GM23338 (cell line): ENCODE results near the gene ZSCAN9. TPM values are rescaled to one million over a fixed set of nuclear protein-coding genes. Genes with fewer than 3 reads are reported as not detected.

ENCODE experiments used
- ATAC-seq: fragments of 200-7000 bp; cut with Tn5 transposase; 3 replicates; pipeline ENCODE4 v1.9.1; 2020
- DNase-seq: peaks from one replicate; pipeline ENCODE4 v3.0.0-alpha.2; 2015; ENCODE audit warnings: low spot score
- H2AFZ ChIP-seq: fragments of 200-600 bp; sonication (generic); 2 replicates; pipeline ENCODE4 v1.8.0; 2016; ENCODE audit warnings: antibody characterized with exemption, mild to moderate bottlenecking, moderate library complexity
- H3F3A ChIP-seq: fragments of 200-600 bp; sonication (generic); replicated peaks from 2 replicates; pipeline ENCODE4 v1.8.0; 2017; ENCODE audit warnings: antibody characterized with exemption, mixed run types, low read depth
- H3K27ac ChIP-seq: fragments of 200-600 bp; sonication (generic); 2 replicates; pipeline ENCODE4 v1.6.1; 2016; ENCODE audit warnings: low read depth
- H3K27me3 ChIP-seq: fragments of 200-600 bp; sonication (generic); 2 replicates; pipeline ENCODE4 v1.8.0; 2016; ENCODE audit warnings: mild to moderate bottlenecking, mixed run types, moderate library complexity; ENCODE audit not compliant: insufficient read depth
- H3K36me3 ChIP-seq: fragments of 200-600 bp; sonication (generic); 2 replicates; pipeline ENCODE4 v1.8.0; 2016; ENCODE audit warnings: mild to moderate bottlenecking; ENCODE audit not compliant: insufficient read depth
- H3K4me1 ChIP-seq: fragments of 200-600 bp; sonication (generic); 2 replicates; pipeline ENCODE4 v1.8.0; 2016; ENCODE audit warnings: mild to moderate bottlenecking, moderate library complexity; ENCODE audit not compliant: insufficient read depth
- H3K4me2 ChIP-seq: fragments of 200-600 bp; sonication (generic); 2 replicates; pipeline ENCODE4 v1.7.1; 2017; ENCODE audit warnings: mixed run types
- H3K4me3 ChIP-seq: fragments of 200-600 bp; sonication (generic); 2 replicates; pipeline ENCODE4 v1.6.1; 2016; ENCODE audit warnings: mixed run types
- H3K79me2 ChIP-seq: fragments of 200-600 bp; sonication (generic); replicated peaks from 2 replicates; pipeline ENCODE4 v1.8.0; 2017; ENCODE audit warnings: mild to moderate bottlenecking; ENCODE audit not compliant: insufficient read depth
- H3K9me2 ChIP-seq: fragments of 200-600 bp; sonication (generic); 2 replicates; pipeline ENCODE4 v1.8.0; 2017; ENCODE audit not compliant: insufficient read depth
- H4K20me1 ChIP-seq: fragments of 200-600 bp; sonication (generic); replicated peaks from 2 replicates; pipeline ENCODE4 v1.8.0; 2017; ENCODE audit warnings: mild to moderate bottlenecking; ENCODE audit not compliant: insufficient read depth
- H3K27ac Mint-ChIP-seq: 2 replicates; pipeline ENCODE4 v1.8.0; 2020; ENCODE audit warnings: inconsistent platforms, mild to moderate bottlenecking, moderate library complexity, mixed read lengths
- H3K27me3 Mint-ChIP-seq: 3 replicates; pipeline ENCODE4 v1.8.0; 2022; ENCODE audit warnings: low read depth, mild to moderate bottlenecking, moderate library complexity, mixed read lengths, inconsistent platforms; ENCODE audit not compliant: insufficient read depth, poor library complexity
- H3K36me3 Mint-ChIP-seq: 3 replicates; pipeline ENCODE4 v1.8.0; 2021; ENCODE audit warnings: low read depth, mild to moderate bottlenecking, inconsistent platforms, moderate library complexity, mixed read lengths
- H3K4me1 Mint-ChIP-seq: 3 replicates; pipeline ENCODE4 v1.8.0; 2020; ENCODE audit warnings: mild to moderate bottlenecking, inconsistent platforms, mixed read lengths
- H3K4me3 Mint-ChIP-seq: 3 replicates; pipeline ENCODE4 v1.8.0; 2021; ENCODE audit warnings: moderate library complexity, mild to moderate bottlenecking, inconsistent platforms, mixed read lengths
- H3K9me3 Mint-ChIP-seq: 3 replicates; pipeline ENCODE4 v1.8.0; 2020; ENCODE audit warnings: moderate library complexity, mild to moderate bottlenecking, inconsistent platforms, mixed read lengths
- CREB1 ChIP-seq: fragments of 250-450 bp; sonication (Bioruptor Pico); IDR thresholded peaks from 2 replicates; pipeline ENCODE4 v1.5.0; 2020; ENCODE audit warnings: low read depth, mild to moderate bottlenecking, moderate library complexity
- EZH2 ChIP-seq: fragments of 200-600 bp; sonication (generic); IDR thresholded peaks from one replicate; pipeline ENCODE4 v1.8.0; 2017; ENCODE audit warnings: antibody characterized with exemption, mild to moderate bottlenecking, low read depth; ENCODE audit not compliant: unreplicated experiment
- EZH2phosphoT487 ChIP-seq: fragments of 200-600 bp; sonication (generic); IDR thresholded peaks from one replicate; pipeline ENCODE4 v1.8.1; 2018; ENCODE audit warnings: antibody characterized with exemption; ENCODE audit not compliant: unreplicated experiment
- JUNB ChIP-seq: IDR thresholded peaks from one replicate; pipeline ENCODE4 v1.6.1; 2016; ENCODE audit warnings: antibody characterized with exemption; ENCODE audit not compliant: unreplicated experiment
- STAT1 ChIP-seq: IDR thresholded peaks from one replicate; pipeline ENCODE4 v1.6.1; 2016; ENCODE audit warnings: antibody characterized with exemption; ENCODE audit not compliant: unreplicated experiment
- polyA plus RNA-seq: library from polyadenylated mRNA; unstranded; fragments of >200 nt; fragmentation: Nextera tagmentation; extraction: Ambion mirVana; gene quantifications from 2 replicates; pipeline ENCODE4 v1.2.1, GENCODE V29; 2016
- total RNA-seq: library from RNA; depleted of rRNA; stranded (reverse); fragments of >200 nt; shearing (Covaris generic); gene quantifications from 2 replicates; pipeline ENCODE4 v1.2.3, GENCODE V29; 2014
- TF ChIP-seq, protein P1 (sequence below): IDR thresholded peaks from 2 replicates; pipeline ENCODE4 v1.6.1; 2016; ENCODE audit warnings: antibody characterized with exemption

The ZSCAN9 gene
- total and polyA plus RNA-seq, 2 experiments from 2014 or later: 10.0 to 10.9 TPM

DNA sequence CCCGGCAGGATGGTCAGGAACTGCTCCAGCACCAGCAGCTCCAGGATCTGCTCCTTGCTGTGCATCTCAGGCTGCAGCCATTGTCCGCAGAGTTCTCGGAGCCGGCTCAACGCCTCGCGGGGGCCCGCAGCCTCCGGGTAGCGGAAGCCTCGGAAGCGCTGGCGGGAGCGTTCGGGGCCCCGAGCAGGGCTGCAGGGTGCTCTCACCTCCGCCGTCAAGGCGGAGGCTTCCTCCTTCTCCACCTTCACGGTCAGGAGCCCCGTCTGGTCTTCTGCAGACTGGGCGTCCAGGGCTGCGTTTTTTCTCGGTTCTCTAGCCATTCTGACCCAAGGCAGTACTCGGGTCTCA lies 26.6 kb downstream of the ZSCAN9 start:
- H3K4me1 Mint-ChIP-seq: peaks cover 11% of the 10 kb centered on the region
- H3K4me2 ChIP-seq: peak overlapping the region; percentile 95
- peak overlapping the region; percentile 99 for H3K4me3 Mint-ChIP-seq
- peaks cover 16% of the 10 kb centered on the region for H3K79me2 ChIP-seq
- H3K9me2 ChIP-seq: no peaks in the 10 kb centered on the region
- H2AFZ ChIP-seq: peak overlapping the region; percentile 97
- no peak for TF ChIP-seq STAT1
- TF ChIP-seq CREB1 (CRISPR knock-in tag): no peak
- TF ChIP-seq, protein P1, sequence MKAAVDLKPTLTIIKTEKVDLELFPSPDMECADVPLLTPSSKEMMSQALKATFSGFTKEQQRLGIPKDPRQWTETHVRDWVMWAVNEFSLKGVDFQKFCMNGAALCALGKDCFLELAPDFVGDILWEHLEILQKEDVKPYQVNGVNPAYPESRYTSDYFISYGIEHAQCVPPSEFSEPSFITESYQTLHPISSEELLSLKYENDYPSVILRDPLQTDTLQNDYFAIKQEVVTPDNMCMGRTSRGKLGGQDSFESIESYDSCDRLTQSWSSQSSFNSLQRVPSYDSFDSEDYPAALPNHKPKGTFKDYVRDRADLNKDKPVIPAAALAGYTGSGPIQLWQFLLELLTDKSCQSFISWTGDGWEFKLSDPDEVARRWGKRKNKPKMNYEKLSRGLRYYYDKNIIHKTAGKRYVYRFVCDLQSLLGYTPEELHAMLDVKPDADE: no peak
- peaks cover 11% of the 10 kb centered on the region for H3K4me1 ChIP-seq
- peak overlapping the region; percentile 93 for H3K4me3 ChIP-seq
- ATAC-seq: peak; percentile 68
- no peaks in the 10 kb centered on the region for H4K20me1 ChIP-seq
- H3K36me3 Mint-ChIP-seq: peaks cover 14% of the 10 kb centered on the region; the same call in 2 of the 3 replicates
- peaks cover 10% of the 10 kb centered on the region for H3K27me3 Mint-ChIP-seq
- H3K36me3 ChIP-seq: peaks cover 8% of the 10 kb centered on the region
- 0 out of 2 replicates have a peak overlapping the region, but pooled peaks have one; percentile 36 for H3K27ac ChIP-seq
- no peaks in the 10 kb centered on the region for H3F3A ChIP-seq
- peak; percentile 53 for DNase-seq
- peak overlapping the region; percentile 93 for H3K27ac Mint-ChIP-seq
- no peaks in the 10 kb centered on the region for H3K9me3 Mint-ChIP-seq
- H3K27me3 ChIP-seq: 0 out of 2 replicates have a peak, but pooled peaks cover 10% of the 10 kb centered on the region

DNA sequence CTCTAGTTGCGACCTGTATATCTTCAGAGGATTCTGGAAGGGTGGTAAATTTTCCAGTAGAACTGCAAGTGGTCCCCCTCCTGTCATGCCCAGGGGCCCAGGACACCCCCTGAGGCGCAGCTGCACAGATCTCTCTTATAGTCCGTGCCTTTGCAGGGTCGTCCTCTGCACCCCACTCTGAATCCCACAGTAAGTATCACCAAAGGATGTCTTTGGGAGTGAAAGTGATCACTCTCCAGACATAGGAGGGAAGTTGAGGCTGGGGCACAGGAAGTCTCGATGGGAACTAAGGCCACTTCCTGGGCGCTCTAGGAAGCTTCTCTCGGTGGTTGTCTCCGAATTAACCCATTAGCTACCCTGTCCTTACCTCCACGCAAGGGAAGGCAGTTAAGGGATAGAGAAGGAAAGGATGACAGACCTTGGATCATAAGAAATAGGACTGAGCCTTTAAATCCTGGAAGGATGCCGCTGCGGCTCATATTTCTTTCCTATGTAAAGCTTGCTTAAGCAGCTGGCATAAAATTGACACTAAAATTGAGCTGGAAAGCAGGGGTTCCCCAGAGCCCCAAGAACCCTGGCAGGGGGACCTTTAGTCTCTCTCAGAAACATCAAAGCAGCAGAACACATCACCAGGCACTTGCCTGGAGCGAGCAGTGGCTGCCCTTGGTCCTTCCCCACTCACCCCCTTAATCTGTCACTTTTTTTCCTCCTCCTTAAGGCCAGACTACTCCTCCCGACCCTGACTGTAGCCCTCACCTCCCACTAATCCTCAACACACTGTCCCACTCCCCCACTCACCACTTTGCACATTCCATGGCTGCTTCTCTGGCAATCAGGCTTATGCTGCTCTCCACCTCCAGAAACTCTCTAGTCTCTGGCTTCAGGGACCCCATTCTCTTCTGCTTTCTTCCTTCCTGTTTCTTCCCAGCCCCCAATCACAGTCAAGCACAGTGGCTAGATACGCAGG lies 27.2 kb downstream of the ZSCAN9 start, which contains the start of gene ZKSCAN4:
Gene ZKSCAN4 (minus strand): TSS at position 261 of the 967 bp plus-strand sequence. CDS start 289 bp downstream, outside the sequence.
- Histone ChIP-seq H3F3A (no peaks in the 10 kb centered on the region), H3K4me1 (peaks cover 11% of the 10 kb centered on the region), H3K4me3 (peak within 1 kb of the TSS; percentile 93), H3K36me3 (peaks cover 6% of the 10 kb centered on the region), H3K4me2 (peak within 1 kb of the TSS; percentile 95), H4K20me1 (no peaks in the 10 kb centered on the region), H3K9me2 (no peaks in the 10 kb centered on the region), H3K27ac (0 out of 2 replicates have a peak within 1 kb of the TSS, but pooled peaks have one; percentile 36), H3K79me2 (peaks cover 16% of the 10 kb centered on the region), H3K27me3 (0 out of 2 replicates have a peak, but pooled peaks cover 12% of the 10 kb centered on the region), H2AFZ (peak within 1 kb of the TSS; percentile 97)
- peak; percentile 97 for DNase-seq
- ATAC-seq: peak; percentile 98
- Mint-ChIP-seq H3K27me3 (peaks cover 10% of the 10 kb centered on the region), H3K36me3 (peaks cover 8% of the 10 kb centered on the region; the same call in 2 of the 3 replicates), H3K4me3 (peak within 1 kb of the TSS; percentile 99), H3K27ac (peak within 1 kb of the TSS; percentile 93), H3K4me1 (peaks cover 11% of the 10 kb centered on the region), H3K9me3 (no peaks in the 10 kb centered on the region)
- TF ChIP-seq, protein P1: peak; percentile 80
- no peak for TF ChIP-seq JUNB
- TF ChIP-seq CREB1 (CRISPR knock-in tag): peak; percentile 50; the same call in 1 of the 2 replicates

DNA sequence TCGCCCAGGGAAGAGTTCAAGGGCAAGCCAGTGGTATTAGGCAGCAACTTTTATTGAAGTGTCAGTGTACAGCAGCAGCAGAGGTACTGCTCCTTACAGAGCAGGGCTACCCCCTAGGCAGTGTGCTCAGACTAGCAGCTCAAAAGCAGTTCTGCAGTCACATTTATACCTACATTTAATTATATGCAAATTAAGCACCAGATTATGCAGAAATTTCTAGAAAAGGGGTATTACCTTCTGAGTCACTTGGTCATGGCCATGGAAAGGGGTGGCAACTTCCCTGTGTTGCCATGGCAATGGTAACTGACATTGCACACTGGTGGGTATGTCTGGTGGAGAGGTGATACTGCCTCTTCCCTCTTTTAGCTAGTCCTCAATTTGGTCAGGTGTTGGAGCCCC lies 29.0 kb downstream of the ZSCAN9 start:
- Histone ChIP-seq H3K79me2 (peaks cover 16% of the 10 kb centered on the region), H3K9me2 (no peaks in the 10 kb centered on the region), H3K4me1 (peaks cover 11% of the 10 kb centered on the region), H3K36me3 (peaks cover 3% of the 10 kb centered on the region; the same call in 1 of the 2 replicates), H3K4me2 (no peak overlapping the region), H3F3A (no peaks in the 10 kb centered on the region), H3K4me3 (no peak overlapping the region), H4K20me1 (no peaks in the 10 kb centered on the region), H2AFZ (no peak overlapping the region), H3K27me3 (peaks cover 30% of the 10 kb centered on the region), H3K27ac (no peak overlapping the region)
- ATAC-seq (no peak), DNase-seq (peak; percentile 12)
- Mint-ChIP-seq H3K4me3 (no peak overlapping the region), H3K9me3 (no peaks in the 10 kb centered on the region), H3K27ac (no peak overlapping the region), H3K4me1 (peaks cover 11% of the 10 kb centered on the region), H3K36me3 (no peaks in the 10 kb centered on the region), H3K27me3 (peaks cover 17% of the 10 kb centered on the region)
- no peak for TF ChIP-seq EZH2phosphoT487
- no peak for TF ChIP-seq EZH2
- no peak for TF ChIP-seq CREB1 (CRISPR knock-in tag)
